ENCODE data around the gene BNIP5.

- no peak for TF ChIP-seq CTCF (IDR thresholded peaks at IDR 0.05)
- no peak for TF ChIP-seq KAT7 (CRISPR knock-in tag; IDR thresholded peaks at IDR 0.05; ENCODE audit: borderline replicate concordance)
- TF ChIP-seq E2F1 (CRISPR knock-in tag; IDR thresholded peaks at IDR 0.05), result no peak
- no peak for TF ChIP-seq SMAD3 (CRISPR knock-in tag; IDR thresholded peaks at IDR 0.05; ENCODE audit: borderline replicate concordance)
- TF ChIP-seq USF2 (CRISPR knock-in tag; IDR thresholded peaks at IDR 0.05), result no peak
- no peak for TF ChIP-seq SP1 (CRISPR knock-in tag; conservative IDR thresholded peaks at IDR 0.05)
These were observed 21.7 kb upstream of the BNIP5 start for GRCh38 chr6:36358226-36358915.
